HPDE6-E6E7 (cell line): ENCODE data around the gene RPL12.

ENCODE experiments used
- DNase-seq: peaks from one replicate; pipeline ENCODE4 v3.0.0; 2011; ENCODE audit warnings: missing footprints; ENCODE audit errors: extremely low spot score

RPL12 gene

GRCh38 chr9:127438394-127438793 is 12.8 kb downstream of the RPL12 start:
- DNase-seq: no peak

GRCh38 chr9:127437497-127438264 is 13.5 kb downstream of the RPL12 start:
- DNase-seq: no peak

- DNase-seq: no peak
These were observed 20.8 kb downstream of the RPL12 start for GRCh38 chr9:127430415-127430814.

- no peak for DNase-seq
These were observed 22.9 kb downstream of the RPL12 start for GRCh38 chr9:127428348-127428747.

- DNase-seq: no peak
These were observed 24.4 kb downstream of the RPL12 start for GRCh38 chr9:127426756-127427155.

GRCh38 chr9:127424676-127424999 is 26.6 kb downstream of the RPL12 start:
- no peak for DNase-seq

- DNase-seq: peak; percentile 96
These were observed 27.1 kb downstream of the RPL12 start, which contains the start of gene ZNF79 for GRCh38 chr9:127423934-127424675. TSS of gene ZNF79 (plus strand) at chr9:127424382. CDS start at chr9:127424788, 406 bp downstream.

GRCh38 chr9:127423476-127423933 is 27.7 kb downstream of the RPL12 start:
- no peak for DNase-seq

GRCh38 chr9:127422787-127423186 is 28.4 kb downstream of the RPL12 start:
- DNase-seq: no peak

- no peak for DNase-seq
These were observed 28.9 kb downstream of the RPL12 start for GRCh38 chr9:127422133-127422782.

GRCh38 chr9:127421057-127421456 is 30.1 kb downstream of the RPL12 start:
- no peak for DNase-seq

GRCh38 chr9:127419348-127419747 is 31.9 kb downstream of the RPL12 start:
- no peak for DNase-seq

GRCh38 chr9:127418037-127418471 is 33.2 kb downstream of the RPL12 start:
- peak; percentile 28 for DNase-seq

GRCh38 chr9:127417131-127418036 is 33.8 kb downstream of the RPL12 start:
- peak; percentile 57 for DNase-seq

GRCh38 chr9:127415657-127416056 is 35.5 kb downstream of the RPL12 start:
- DNase-seq: no peak

GRCh38 chr9:127415141-127415540 is 36.1 kb downstream of the RPL12 start:
- no peak for DNase-seq

- DNase-seq: no peak
These were observed 40.1 kb downstream of the RPL12 start for GRCh38 chr9:127411122-127411521.

- DNase-seq: no peak
These were observed 43.7 kb downstream of the RPL12 start for GRCh38 chr9:127407492-127407843.

- DNase-seq: no peak
These were observed 44.3 kb downstream of the RPL12 start for GRCh38 chr9:127406799-127407491.

GRCh38 chr9:127405344-127406125 is 45.7 kb downstream of the RPL12 start:
- DNase-seq: no peak
